NCI-H510A (cell line): ENCODE data around the gene GPC5.
"Not testable (repeated sequence)": the region's sequence is repeated elsewhere in the genome, so short reads cannot be mapped to it uniquely, and the experiment has no call there.

ENCODE experiments used
- DNase-seq: peaks from one replicate; lab custom pipeline; 2025; lab: John Stamatoyannopoulos, UW

Gene GPC5

DNA sequence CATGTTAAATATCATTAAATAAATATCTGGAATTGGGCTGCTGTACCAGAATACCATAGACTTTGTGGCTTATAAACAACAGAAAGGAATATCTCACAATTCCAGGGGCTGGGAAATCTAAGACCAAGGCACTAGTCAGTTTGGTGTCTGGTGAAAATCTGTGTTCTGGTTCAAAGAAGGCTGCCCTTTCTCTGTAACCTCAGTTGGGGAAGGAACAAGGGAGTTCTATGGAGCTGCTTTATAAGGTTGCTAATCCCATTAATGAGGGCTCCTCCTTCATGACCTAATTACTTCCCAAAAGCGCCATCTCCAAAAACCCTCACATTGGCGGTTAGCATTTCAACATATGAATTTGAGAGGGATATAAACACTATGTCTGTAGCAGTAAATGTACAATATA is 480.9 kb downstream of the GPC5 start:
- DNase-seq = no peak

DNA sequence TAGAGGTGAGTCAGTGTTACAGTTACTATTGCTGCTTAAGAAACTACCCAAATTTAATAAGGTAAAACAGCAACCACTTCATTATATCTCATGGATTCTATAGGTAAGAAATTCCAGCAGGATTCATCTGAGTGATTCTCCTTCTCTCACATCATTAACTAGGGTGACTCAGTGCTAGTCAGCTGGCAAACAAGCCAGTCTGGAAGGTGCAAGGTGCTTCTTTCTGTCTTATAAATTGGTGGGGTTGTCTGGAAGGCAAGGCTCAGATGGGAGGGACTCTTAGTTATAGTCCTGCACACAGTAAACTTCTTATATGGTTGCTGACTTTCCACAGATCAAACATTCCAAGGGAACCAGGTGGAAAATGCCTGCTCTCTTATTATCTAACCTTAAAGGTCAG is 484.5 kb downstream of the GPC5 start:
- no peak for DNase-seq

DNA sequence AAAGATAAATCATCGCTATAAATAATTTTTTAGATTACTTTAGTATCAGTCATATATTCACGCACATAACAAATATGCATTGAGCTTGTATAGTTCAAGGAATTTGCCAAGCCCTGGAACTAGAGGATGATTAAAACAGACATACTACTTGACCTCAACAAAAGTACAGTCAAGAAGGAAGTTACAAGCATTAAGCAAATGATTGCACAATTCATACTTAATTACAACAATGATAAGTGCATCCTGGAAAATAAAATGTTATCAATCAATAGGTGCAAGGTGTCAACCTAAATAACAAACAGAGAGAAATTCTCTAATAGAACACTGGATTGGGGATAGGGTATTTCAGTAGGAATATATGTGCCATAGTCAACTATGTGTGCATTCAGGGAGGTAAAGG is 491.2 kb downstream of the GPC5 start:
- DNase-seq = no peak

DNA sequence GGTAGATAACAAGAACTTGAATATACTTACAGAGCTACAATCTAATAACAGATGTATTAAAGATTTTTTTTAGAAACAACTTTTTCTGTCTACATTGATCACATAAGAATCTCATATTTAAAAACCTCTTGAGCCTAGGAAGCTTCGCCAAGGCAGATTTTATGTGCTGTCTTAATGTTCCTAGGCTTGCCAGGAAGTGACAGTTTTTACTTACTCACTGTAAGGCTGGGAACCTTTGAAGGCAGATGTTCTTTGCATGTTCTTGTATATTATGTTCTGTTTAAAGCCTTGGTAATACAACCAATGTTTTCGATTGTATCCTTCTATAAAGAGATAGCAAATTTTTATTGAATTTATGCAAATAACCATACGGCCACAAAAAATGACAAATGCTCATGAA is 492.7 kb downstream of the GPC5 start:
- no peak for DNase-seq

DNA sequence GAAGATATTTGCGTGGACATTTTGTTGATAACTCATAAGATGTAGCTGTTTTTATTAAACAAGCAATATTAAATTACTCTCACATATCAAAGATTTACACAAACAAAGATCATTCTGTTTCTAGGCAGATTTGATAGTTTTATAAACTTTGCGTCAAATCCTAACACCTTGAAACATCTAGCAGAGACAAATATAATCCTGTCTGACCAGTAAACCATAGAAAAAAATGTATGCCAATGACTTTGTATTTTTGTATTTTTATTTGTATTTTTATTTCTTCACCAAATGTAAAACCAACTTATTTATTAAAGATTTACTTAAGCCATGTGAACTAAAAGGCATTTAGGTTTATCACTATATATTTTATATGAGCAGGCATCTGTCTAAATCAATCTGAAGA is 494.6 kb downstream of the GPC5 start:
- DNase-seq = no peak

DNA sequence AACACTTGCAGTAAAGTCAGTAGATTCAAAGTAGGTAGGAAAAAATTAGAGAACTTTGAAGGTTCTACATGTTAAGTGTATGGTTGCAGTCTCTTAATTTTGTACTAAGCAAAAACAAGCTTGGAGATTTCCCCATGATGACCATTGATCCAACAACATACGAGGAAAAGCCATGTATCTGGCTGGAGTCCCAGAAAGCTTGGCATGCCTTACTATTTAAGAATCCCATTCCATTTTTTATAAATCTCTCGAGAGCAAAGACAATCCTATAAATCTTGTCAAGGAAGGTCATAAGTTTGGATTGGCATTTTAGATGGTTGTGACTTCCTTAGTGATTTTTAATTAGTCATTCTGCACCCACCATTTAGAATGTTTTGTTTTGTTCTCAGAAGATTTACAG is 495.9 kb downstream of the GPC5 start:
- no peak for DNase-seq

DNA sequence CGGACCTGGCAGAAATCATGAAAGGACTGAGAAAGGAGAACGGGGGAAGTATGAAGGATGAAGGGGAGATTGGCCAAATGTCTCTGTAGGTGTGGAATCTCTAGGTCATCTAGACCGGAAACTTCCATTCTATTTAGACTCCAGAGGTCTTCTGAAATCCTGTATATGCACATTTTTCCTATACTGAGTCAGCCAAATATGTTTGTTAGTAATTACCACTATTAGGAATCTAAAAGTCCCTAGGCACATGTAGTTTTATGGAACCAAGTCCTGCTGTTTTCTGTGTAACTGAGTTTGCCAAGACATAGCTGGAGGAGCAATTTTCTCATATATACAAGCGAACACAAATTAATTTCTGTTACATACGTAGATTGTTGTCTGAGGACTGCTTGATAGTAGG is 498.1 kb downstream of the GPC5 start:
- no peak for DNase-seq

DNA sequence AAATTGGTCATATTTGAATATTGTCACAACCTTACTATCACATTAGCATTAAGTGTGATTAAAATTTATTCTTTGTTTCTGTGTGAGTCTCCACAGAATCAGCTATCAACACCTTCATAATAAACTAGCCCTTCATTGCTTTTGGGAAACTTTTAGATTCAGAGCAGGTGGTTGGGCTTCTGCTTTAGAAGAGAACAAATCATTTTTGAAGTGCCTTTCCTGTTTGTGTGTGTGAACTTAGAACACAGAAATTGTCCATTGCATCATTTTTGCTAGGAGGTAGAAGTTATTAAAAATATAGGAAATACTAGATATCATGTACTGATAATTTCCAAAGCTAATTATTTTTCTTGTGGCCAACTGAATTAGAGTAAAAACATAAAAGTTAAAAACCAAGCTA is 500.6 kb downstream of the GPC5 start:
- DNase-seq = not testable (repeated sequence)

DNA sequence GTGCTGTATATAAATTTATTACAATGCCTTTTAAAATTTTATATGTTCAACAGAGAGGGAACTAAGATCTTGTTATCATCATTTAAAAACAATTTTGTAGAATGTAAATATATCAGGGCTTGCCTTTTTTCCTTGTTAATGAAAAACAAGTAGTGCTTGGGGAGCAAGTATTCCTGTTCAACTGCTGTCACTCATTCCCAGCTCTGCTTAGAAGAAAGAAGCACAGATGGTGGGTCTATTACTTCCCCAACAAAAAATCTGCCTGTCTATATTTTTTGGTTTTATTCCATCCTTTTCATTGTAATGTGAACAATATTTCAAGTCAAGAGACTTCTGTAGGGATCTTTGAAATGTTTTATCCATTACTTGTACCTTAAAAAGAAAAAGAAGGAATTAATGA is 503.9 kb downstream of the GPC5 start:
- no peak for DNase-seq

DNA sequence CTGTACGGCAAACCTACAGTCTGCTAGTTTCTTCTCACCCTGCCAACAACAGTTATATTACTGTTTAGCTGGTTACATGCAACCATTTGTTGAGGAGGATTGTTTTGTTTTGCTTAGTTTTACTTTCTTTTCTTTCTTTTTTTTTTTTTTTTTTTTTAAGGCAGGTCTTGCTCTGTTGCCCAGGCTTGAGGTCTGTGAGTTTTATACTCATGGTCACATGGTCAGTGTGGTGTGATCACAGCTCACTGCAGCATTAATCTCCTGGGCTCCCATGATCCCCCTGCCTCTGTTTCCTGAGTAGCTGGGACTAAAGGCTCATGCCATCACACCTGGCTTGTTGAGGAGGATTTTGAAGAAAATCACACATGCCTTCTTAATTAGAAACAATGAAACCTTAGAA is 505.6 kb downstream of the GPC5 start:
- no peak for DNase-seq

DNA sequence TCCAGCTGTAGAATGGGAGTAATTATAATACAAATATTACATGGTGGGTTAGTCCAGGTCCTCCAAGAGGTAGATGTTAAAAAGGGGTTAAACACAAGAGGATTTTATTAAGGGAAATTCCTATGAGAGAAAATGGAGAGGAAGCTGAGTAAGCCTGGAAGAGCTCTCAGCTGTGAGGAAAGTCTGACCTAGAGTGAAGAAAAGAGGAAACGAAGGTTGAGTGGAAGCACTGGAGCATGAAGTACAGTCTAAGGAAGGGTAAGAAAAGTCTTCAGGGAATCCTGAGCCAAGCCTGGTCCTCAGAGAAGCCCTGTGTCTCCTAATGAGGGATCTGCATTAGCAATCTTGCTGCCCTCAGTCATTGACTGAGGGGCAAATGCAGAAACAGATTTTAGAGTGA is 506.2 kb downstream of the GPC5 start:
- no peak for DNase-seq

DNA sequence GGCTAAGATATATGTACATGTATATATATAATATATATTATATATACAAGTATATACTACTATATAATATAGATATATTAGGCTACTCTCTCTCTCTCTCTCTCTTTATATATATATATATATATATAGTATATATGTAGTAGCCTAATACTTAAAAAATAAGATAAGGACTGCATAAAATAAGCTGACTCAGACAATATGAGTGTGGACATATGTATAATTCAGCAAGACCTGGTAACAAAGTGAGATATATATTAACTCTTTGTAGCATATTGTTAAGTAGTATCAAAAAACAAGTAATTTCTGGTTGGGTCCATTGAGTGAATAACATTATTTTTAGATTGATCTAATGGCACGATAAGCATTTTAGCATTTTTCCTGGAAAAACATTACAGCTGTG is 509.0 kb downstream of the GPC5 start:
- no peak for DNase-seq

DNA sequence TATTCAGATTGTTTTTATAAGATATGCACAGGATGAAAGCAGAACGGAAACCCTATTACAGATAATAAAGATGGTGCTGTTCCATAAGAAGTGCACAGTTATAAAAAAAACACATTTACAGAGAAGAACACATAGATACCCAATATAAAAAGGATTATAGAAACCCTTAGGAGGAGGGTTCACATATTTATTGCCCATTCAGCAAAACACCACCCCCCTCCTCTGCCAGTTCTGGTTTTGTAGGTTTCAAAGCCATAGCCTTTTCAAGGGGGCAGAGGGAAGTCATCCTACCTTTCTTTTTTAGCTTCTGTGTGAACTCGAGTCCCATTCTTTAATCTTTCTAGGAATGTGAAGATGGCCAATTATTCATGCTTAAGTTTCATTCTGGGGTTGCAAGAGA is 511.2 kb downstream of the GPC5 start:
- DNase-seq = no peak

DNA sequence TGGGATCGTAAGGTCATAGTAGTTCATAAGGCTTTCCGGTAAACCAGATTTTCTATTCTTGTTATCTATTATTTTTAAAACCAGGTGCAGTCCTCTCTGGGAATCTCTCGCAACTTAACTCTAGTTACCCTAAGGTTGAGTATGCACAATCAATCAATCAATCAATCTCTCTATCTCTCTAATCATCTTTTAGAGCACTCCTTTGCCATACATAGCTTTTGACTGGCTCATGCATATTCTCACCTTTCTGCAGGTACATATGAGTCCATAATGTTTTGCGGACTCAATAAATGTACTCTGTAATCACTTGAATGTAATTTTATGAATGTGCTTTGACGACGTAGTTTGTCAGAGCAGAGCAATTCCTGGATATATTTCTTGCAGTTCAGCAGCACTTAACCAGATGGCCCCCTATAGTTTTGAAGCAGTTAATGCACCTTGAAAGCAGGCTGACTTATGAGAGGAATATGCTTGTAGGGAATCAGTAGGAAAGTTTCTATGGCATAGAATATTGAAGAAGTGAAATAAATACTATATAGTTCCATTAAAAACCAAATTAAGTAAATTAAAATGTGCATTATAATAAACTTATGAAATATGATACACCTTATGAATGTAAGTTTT is 524.7 kb downstream of the GPC5 start:
- DNase-seq = no peak

DNA sequence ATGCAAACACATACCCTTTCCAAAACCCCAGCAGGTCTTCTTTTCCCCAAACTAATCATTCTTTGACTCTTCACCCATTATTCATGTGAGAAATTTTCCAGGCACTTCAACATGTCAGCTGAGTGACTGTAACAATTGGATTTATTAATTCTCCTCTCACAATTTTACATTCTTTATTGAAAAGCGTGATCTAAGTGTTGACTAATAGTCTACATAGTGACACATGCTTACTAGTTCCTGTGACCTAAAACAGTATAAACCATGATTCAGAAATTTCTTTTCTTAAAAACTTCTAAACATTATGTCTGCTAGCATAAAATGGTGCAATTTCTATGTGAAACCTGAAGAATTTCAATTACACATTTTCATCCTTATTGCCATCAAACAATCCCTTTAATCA is 532.3 kb downstream of the GPC5 start:
- no peak for DNase-seq

DNA sequence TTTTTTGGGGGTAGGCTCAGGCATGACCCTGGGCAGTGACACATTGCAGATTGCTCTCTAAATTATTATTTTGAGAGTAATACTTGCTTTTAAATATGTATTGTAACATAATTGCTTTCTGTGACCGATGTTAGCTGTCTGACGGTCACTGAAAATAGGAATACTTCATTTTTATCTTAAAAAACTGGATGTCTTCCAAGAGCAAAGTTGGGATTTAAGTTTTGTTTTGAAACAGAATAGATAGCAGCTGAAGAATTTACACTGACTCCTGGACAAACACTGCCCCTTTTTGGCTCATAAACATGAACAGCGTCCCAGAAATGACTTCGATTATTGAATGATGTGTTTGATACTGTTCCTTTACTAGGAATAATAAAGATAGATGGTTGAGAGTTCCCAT is 535.9 kb downstream of the GPC5 start:
- no peak for DNase-seq

DNA sequence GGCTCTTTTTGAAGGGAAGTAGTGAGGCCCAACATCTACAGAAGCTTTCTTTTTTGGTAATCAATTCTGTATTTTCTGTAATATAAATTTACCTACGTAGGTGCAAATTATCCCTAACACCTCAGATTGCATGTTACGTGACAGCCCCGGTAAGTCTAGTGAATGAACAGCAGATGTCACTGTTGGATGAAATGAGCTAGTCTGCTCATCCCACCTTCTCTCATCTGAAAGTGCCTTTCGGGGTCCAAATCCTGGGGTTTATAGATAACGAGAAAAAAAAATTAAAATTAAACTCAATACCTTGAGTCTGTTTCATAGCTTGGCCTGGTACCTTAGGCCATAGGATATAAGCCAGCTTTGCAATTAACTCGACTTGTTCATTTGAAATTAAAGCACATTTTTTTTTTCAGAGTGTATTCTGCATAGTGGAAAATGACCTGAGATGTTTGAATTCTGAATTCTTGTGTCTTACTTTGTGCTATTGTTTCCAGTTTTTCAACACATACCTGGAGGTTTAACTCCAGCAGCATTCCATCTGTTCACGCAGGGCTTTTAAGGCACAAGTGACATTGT is 548.2 kb downstream of the GPC5 start:
- peak; percentile 0 for DNase-seq

DNA sequence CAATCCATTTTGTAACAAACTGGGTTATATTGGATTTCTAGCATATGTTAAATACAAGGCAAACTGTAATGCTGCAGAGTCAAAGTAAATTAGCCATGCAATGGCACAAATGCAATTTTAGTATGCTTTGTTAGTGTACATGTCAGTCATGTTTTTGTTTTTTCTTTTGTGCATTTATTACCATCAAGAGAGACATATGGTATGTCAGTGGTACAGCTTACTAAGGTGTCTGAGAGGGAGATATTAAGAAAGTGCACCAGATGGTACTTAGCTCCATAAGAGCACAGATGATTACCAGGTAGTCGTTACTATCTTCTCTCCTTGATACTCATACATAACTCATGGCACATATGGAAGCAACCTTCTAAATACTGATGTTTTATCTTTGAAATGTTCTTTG is 550.3 kb downstream of the GPC5 start:
- no peak for DNase-seq

DNA sequence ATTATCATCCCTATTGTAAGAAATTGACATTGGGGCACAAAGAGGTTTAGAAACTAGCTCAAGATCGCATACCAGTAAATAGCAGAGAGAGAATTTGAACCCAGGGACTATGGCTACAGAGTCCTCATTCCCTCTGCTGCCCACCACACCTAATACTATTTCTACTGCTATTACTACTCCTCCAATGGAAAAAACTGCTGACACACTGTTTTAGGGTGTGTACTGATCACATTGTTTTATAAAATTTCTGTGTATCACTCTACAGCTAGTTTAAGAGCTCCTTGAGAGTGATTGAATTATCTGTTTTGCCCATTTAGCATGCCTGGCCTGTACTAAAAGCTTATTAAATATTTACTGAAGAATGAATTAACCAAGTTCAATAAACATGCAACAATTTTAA is 552.4 kb downstream of the GPC5 start:
- no peak for DNase-seq

DNA sequence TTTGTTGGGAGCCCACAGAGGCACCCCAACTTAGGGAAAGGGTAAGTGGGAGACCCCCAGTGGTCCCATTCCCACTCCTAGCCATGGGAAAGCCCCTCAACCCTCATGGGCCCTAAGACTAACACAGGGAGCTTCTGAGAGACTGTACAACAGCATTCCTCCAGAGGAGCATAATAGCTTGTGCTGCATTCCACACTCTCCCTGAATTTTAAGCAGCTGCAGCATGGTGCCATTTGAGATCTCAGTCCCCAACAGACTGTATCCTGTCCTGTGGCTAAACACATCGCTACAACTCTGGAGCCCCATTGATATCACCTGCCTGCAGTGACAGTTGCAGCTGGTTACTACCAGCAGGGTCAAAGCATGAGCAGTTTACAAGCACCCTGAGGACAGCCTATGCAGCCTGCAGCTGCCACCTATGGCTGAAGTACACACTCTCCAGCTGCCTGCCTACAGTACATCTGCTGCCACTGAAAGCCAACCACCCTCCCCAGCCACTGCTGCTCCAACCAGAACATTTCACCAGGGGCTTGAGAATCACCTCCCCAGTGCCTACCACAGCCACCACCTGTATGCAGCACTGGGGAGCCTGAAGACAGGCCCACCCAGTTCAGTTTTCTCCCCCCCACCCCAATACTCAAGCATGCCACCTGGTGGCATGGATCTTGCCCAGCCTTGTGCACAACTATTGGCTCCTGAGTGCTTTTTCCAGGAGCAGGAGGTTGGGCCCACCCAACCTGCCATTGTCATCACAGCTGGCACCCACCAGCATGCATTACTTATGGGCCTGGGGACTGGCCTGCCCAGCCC is 557.3 kb downstream of the GPC5 start:
- no peak for DNase-seq

DNA sequence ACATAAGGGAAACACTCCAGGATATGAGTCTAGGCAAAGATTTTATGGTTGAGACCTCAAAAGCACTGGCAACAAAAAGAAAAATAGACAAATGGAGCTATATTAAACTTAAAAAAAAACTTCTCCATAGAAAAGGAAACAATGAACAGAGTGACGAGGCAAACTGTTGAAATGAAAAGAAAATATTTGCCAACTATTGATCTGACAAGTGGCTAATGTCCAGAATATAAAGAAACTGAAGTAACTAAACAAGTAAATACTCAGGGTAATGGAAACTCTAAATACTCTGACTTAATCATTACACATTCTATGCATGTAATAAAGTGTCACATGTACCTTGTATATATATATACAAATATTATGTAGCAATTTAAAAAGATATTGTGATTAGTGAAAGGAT is 562.5 kb downstream of the GPC5 start:
- no peak for DNase-seq

DNA sequence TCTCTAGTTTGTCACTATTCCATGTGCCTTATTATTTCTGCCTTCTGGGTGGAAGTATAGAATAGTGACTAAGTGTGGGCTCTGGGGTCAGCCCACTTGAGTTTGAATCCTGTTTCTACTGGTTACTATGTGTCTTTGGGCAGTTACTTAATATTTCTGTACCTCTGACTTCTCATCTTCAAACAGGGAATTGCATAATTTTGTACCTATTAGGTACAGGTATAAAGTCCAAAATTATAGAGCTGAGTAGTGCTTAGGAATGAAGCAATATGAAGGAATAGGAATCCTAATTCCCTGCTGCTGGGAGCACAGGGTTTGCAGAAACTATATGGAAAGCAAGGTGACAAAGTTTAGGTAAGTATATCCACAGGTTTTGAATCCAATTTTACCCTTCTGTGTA is 564.5 kb downstream of the GPC5 start:
- no peak for DNase-seq

DNA sequence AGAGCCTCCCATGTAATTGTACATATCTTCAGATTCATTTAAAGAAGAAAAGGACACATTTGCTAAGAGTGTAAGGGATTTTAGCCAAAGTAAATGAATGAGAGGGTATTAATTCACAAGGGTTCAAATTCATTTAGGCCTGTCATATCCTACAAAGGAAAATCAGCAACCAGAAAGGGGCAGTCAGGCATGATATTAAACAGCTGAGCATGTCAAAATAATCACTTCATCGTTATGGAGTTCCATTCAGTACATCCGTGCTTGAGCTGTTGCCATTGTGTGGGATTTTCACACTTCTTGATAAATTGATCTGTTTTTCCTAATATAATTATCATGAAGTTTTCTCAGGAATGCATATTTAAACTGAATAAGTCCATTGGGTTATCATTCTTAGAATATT is 567.1 kb downstream of the GPC5 start:
- no peak for DNase-seq

DNA sequence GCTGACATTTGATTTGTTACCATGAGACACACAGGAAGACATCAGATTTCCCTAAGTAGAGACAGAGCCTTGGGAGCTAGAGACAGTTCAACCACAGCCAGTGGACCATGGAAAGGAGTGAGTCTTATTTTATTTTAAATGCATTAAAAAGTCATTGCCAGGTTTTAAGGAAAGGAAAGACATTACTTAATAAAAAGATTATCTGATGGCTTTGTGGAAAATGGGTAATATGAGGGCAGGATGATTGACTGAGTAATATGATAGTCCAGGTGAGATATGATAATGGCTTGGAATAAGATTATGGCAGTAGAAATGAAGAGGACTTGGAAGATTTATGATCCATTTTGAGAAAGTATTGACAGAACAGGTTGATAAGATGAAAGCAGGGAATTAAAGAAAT is 580.1 kb downstream of the GPC5 start:
- no peak for DNase-seq
